GM19043 (cell line): ENCODE data around the gene IL17RD.

Experiments
- ATAC-seq: cut with Tn5 transposase; IDR thresholded peaks from one replicate; pipeline ENCODE4 v1.9.1; 2021; ENCODE audit warnings: low read depth; ENCODE audit not compliant: unreplicated experiment

Gene IL17RD

GRCh38 chr3:57164657-57165573 is at the start of gene IL17RD:
IL17RD (minus strand) TSS chr3:57165353; CDS start chr3:57165286, 67 bp downstream.
- no peak for ATAC-seq

- no peak for ATAC-seq
Measured at GRCh38 chr3:57206423-57206822, 41.3 kb upstream of the IL17RD start.

- no peak for ATAC-seq
Measured at GRCh38 chr3:57199895-57200297, 34.7 kb upstream of the IL17RD start, which contains the start of gene HESX1. HESX1 (minus strand) TSS chr3:57199978; CDS start chr3:57199918, 60 bp downstream.

GRCh38 chr3:57194641-57195040 is 29.5 kb upstream of the IL17RD start:
- ATAC-seq, result no peak

- ATAC-seq, result no peak
Measured at GRCh38 chr3:57192028-57192427, 26.9 kb upstream of the IL17RD start.

GRCh38 chr3:57184526-57184925 is 19.4 kb upstream of the IL17RD start:
- ATAC-seq, result no peak

GRCh38 chr3:57179580-57180410 is 14.6 kb upstream of the IL17RD start:
- no peak for ATAC-seq

GRCh38 chr3:57176045-57176444 is 10.9 kb upstream of the IL17RD start:
- no peak for ATAC-seq

GRCh38 chr3:57173687-57174086 is 8.5 kb upstream of the IL17RD start:
- no peak for ATAC-seq

GRCh38 chr3:57170946-57171345 is 5.8 kb upstream of the IL17RD start:
- no peak for ATAC-seq

- peak; percentile 71 for ATAC-seq
Measured at GRCh38 chr3:57169872-57170623, 4.9 kb upstream of the IL17RD start.

- no peak for ATAC-seq
Measured at GRCh38 chr3:57169108-57169507, 4.0 kb upstream of the IL17RD start.

- ATAC-seq, result no peak
Measured at GRCh38 chr3:57168151-57168550, 3.0 kb upstream of the IL17RD start.

GRCh38 chr3:57166660-57167059 is 1.5 kb upstream of the IL17RD start:
- ATAC-seq, result no peak

- ATAC-seq, result no peak
Measured at GRCh38 chr3:57165641-57166040, 488 bp upstream of the IL17RD start.

- ATAC-seq, result no peak
Measured at GRCh38 chr3:57164217-57164656, 916 bp downstream of the IL17RD start.

GRCh38 chr3:57163751-57164150 is 1.4 kb downstream of the IL17RD start:
- no peak for ATAC-seq

- no peak for ATAC-seq
Measured at GRCh38 chr3:57161915-57162314, 3.2 kb downstream of the IL17RD start.

GRCh38 chr3:57160765-57161538 is 4.2 kb downstream of the IL17RD start:
- ATAC-seq, result no peak
